ENCODE results near the gene PTGER3.

The PTGER3 gene

DNA sequence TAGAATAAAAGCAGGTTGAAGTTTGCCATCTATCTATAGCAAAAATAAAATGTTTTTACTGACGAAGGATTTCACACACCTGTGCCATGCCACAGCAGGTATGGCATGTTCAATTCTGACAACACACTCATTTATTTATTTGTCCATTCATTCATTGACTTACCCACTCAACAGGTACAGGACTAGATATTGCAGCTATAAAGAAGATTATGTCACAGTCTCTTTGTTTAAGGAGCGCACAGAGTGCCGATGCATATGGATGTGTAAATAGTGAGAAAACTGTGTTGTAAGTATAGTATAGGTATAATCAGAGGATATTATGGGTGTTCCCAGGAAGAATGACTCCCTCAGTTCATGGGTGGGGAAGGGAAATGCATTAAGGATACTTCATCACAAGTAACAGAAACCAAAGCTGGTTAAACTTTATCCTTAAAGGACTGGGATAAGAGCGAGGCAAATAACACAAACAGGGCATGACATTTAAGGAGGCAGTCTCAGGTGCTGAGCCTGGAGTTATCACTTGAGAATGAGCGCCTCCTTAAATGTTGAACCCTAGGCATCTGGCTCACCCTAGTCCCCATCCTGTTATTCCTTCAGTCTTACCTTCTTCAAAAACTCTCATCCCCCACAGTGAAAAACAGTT lies 41.1 kb upstream of the PTGER3 start:
- TF ChIP-seq CTCF (IDR thresholded peaks at IDR 0.05; ENCODE audit: poor library complexity, severe bottlenecking): no peak
- Histone ChIP-seq H3K4me3 (ENCODE audit: severe bottlenecking) (no peak overlapping the region), H3K27me3 (ENCODE audit: insufficient read depth, poor library complexity, severe bottlenecking) (no peaks in the 10 kb centered on the region), H3K4me1 (ENCODE audit: insufficient read depth, poor library complexity, severe bottlenecking) (peaks cover 28% of the 10 kb centered on the region), H3K36me3 (ENCODE audit: low read depth) (no peaks in the 10 kb centered on the region), H3K27ac (ENCODE audit: poor library complexity, severe bottlenecking) (no peak overlapping the region), H3K9me3 (ENCODE audit: severe bottlenecking) (no peaks in the 10 kb centered on the region)
- no peak for DNase-seq (ENCODE audit: low spot score)
- peak; percentile 43 for ATAC-seq (ENCODE audit: low read depth)

GRCh38 chr1:71087713-71088112 lies 40.1 kb upstream of the PTGER3 start:
- Histone ChIP-seq H3K27ac (ENCODE audit: poor library complexity, severe bottlenecking) (no peak overlapping the region), H3K9me3 (ENCODE audit: severe bottlenecking) (no peaks in the 10 kb centered on the region), H3K27me3 (ENCODE audit: insufficient read depth, poor library complexity, severe bottlenecking) (no peaks in the 10 kb centered on the region), H3K4me3 (ENCODE audit: severe bottlenecking) (no peak overlapping the region), H3K36me3 (ENCODE audit: low read depth) (no peaks in the 10 kb centered on the region), H3K4me1 (ENCODE audit: insufficient read depth, poor library complexity, severe bottlenecking) (peaks cover 28% of the 10 kb centered on the region)
- TF ChIP-seq CTCF (IDR thresholded peaks at IDR 0.05; ENCODE audit: poor library complexity, severe bottlenecking): no peak
- ATAC-seq (ENCODE audit: low read depth) (no peak), DNase-seq (ENCODE audit: low spot score) (no peak)

DNA sequence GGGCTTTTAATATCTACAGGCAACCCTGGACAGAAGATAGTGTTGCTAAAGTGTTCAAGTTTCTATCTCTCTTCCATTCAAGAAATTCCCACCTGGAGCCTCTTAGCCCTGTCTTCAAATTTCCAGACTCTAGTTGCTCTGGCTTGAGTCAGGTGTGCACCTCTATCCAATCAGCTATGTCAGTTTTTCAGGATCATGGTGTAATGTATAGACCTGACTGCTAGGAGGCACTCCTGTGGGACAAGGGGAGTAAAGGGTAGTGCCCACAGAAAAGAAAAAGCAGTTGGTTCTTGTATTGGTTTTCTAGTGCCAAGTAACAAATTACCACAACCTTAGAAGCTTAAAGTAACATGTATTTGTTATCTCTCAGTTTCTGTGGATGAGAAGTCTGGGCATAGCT lies 39.4 kb upstream of the PTGER3 start:
- H3K27me3 ChIP-seq (ENCODE audit: insufficient read depth, poor library complexity, severe bottlenecking): no peaks in the 10 kb centered on the region
- TF ChIP-seq CTCF (IDR thresholded peaks at IDR 0.05; ENCODE audit: poor library complexity, severe bottlenecking): no peak
- DNase-seq (ENCODE audit: low spot score) (no peak), ATAC-seq (ENCODE audit: low read depth) (no peak)
- no peaks in the 10 kb centered on the region for H3K36me3 ChIP-seq (ENCODE audit: low read depth)
- no peak overlapping the region for H3K27ac ChIP-seq (ENCODE audit: poor library complexity, severe bottlenecking)
- H3K4me3 ChIP-seq (ENCODE audit: severe bottlenecking): no peak overlapping the region
- no peaks in the 10 kb centered on the region for H3K9me3 ChIP-seq (ENCODE audit: severe bottlenecking)
- peaks cover 28% of the 10 kb centered on the region for H3K4me1 ChIP-seq (ENCODE audit: insufficient read depth, poor library complexity, severe bottlenecking)

DNA sequence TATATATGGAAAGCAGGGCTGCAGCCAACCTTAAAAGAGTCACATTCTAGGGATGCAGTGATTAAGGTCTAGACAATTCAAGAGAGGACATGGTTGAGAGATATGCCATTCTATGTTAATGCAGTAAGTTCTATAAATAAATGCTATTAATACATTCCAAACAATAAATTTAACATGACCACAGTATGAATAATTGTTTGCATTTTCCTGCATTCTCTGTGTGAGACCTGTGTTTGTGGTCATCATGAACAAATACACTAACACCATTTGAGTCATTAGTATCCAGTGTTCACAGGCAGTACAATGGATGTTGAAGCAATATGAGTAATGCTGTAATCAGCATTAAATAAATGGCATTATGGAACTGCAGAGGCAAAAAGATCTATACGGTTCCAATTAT lies 38.7 kb upstream of the PTGER3 start:
- H3K27me3 ChIP-seq (ENCODE audit: insufficient read depth, poor library complexity, severe bottlenecking): no peaks in the 10 kb centered on the region
- H3K4me3 ChIP-seq (ENCODE audit: severe bottlenecking): no peak overlapping the region
- H3K27ac ChIP-seq (ENCODE audit: poor library complexity, severe bottlenecking): no peak overlapping the region
- no peaks in the 10 kb centered on the region for H3K36me3 ChIP-seq (ENCODE audit: low read depth)
- ATAC-seq (ENCODE audit: low read depth) (peak; percentile 91), DNase-seq (ENCODE audit: low spot score) (no peak)
- H3K4me1 ChIP-seq (ENCODE audit: insufficient read depth, poor library complexity, severe bottlenecking): peaks cover 28% of the 10 kb centered on the region
- TF ChIP-seq CTCF (IDR thresholded peaks at IDR 0.05; ENCODE audit: poor library complexity, severe bottlenecking): no peak
- H3K9me3 ChIP-seq (ENCODE audit: severe bottlenecking): no peaks in the 10 kb centered on the region

GRCh38 chr1:71083271-71083670 lies 35.7 kb upstream of the PTGER3 start:
- DNase-seq (ENCODE audit: low spot score): no peak

More at GRCh38 chr1:71083271-71083670, 35.7 kb upstream of the PTGER3 start:
- TF ChIP-seq CTCF (IDR thresholded peaks at IDR 0.05; ENCODE audit: poor library complexity, severe bottlenecking): no peak
- Histone ChIP-seq H3K4me3 (ENCODE audit: severe bottlenecking) (no peak overlapping the region), H3K4me1 (ENCODE audit: insufficient read depth, poor library complexity, severe bottlenecking) (peaks cover 12% of the 10 kb centered on the region), H3K27me3 (ENCODE audit: insufficient read depth, poor library complexity, severe bottlenecking) (no peaks in the 10 kb centered on the region), H3K27ac (ENCODE audit: poor library complexity, severe bottlenecking) (no peak overlapping the region), H3K9me3 (ENCODE audit: severe bottlenecking) (no peaks in the 10 kb centered on the region), H3K36me3 (ENCODE audit: low read depth) (peaks cover 9% of the 10 kb centered on the region)
- ATAC-seq (ENCODE audit: low read depth): no peak

Measured in RWPE2 (cell line).